Activated T-cell treated with anti-CD3 and anti-CD28 coated beads, Interleukin-2, amount 50 U/mL, for 24 hours (primary cell): ENCODE measurements around the gene FOXC2.

Experiments used
- DNase-seq: peaks from one replicate; pipeline ENCODE4 v3.0.0-alpha.2; 2020
- H3K27ac Mint-ChIP-seq: 2 replicates; pipeline ENCODE4 v1.8.0; 2020; ENCODE audit warnings: mild to moderate bottlenecking, mixed read lengths
- H3K27me3 Mint-ChIP-seq: 2 replicates; pipeline ENCODE4 v1.8.0; 2020; ENCODE audit warnings: mixed read lengths
- H3K36me3 Mint-ChIP-seq: 2 replicates; pipeline ENCODE4 v1.8.0; 2020; ENCODE audit warnings: low read depth, mixed read lengths
- H3K4me1 Mint-ChIP-seq: 2 replicates; pipeline ENCODE4 v1.8.0; 2020; ENCODE audit warnings: low read depth, mixed read lengths
- H3K4me3 Mint-ChIP-seq: 2 replicates; pipeline ENCODE4 v1.8.0; 2020; ENCODE audit warnings: mild to moderate bottlenecking, moderate library complexity, mixed read lengths
- H3K9me3 Mint-ChIP-seq: 2 replicates; pipeline ENCODE4 v1.8.0; 2020; ENCODE audit warnings: mixed read lengths

The FOXC2 gene

GRCh38 chr16:86542756-86543750 lies 23.6 kb upstream of the FOXC2 start:
- H3K4me1 Mint-ChIP-seq = no peaks in the 10 kb centered on the region
- H3K9me3 Mint-ChIP-seq = no peaks in the 10 kb centered on the region
- DNase-seq = no peak
- no peak overlapping the region for H3K4me3 Mint-ChIP-seq
- peaks cover 99% of the 10 kb centered on the region for H3K36me3 Mint-ChIP-seq
- no peak overlapping the region for H3K27ac Mint-ChIP-seq
- H3K27me3 Mint-ChIP-seq = no peaks in the 10 kb centered on the region

DNA sequence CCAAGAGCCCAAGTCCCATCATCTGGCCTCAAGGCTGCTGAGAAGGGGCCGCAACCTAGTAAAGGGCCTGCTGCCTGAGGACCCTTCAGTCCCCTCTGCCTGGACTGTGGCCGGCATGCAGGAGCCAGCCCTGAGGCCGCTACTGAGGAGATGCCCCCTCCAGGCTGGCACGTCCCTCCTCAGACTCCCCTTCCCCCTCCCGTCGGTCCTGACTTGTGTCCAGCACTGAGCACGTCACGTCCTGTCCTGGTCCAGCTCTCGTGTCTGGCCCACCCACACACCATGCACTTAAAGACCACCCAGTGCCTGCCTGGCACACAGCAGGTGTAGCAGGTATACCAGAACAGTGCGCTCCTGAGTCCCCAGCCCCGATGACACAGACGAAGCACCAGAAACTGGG lies 21.1 kb upstream of the FOXC2 start:
- H3K4me1 Mint-ChIP-seq = peaks cover 13% of the 10 kb centered on the region
- no peak overlapping the region for H3K4me3 Mint-ChIP-seq
- no peaks in the 10 kb centered on the region for H3K9me3 Mint-ChIP-seq
- H3K27ac Mint-ChIP-seq = no peak overlapping the region
- no peaks in the 10 kb centered on the region for H3K27me3 Mint-ChIP-seq
- no peak for DNase-seq
- peaks cover 93% of the 10 kb centered on the region for H3K36me3 Mint-ChIP-seq

- peaks cover 91% of the 10 kb centered on the region for H3K36me3 Mint-ChIP-seq
These were observed 20.5 kb upstream of the FOXC2 start for GRCh38 chr16:86545954-86546637.

GRCh38 chr16:86546638-86547013 lies 20.0 kb upstream of the FOXC2 start:
- Mint-ChIP-seq H3K36me3 (peaks cover 91% of the 10 kb centered on the region), H3K4me3 (no peak overlapping the region)

More at GRCh38 chr16:86545954-86546637, 20.5 kb upstream of the FOXC2 start:
- Mint-ChIP-seq H3K27me3 (no peaks in the 10 kb centered on the region), H3K4me1 (peaks cover 17% of the 10 kb centered on the region), H3K9me3 (no peaks in the 10 kb centered on the region), H3K4me3 (no peak overlapping the region), H3K27ac (no peak overlapping the region)
- no peak for DNase-seq

DNA sequence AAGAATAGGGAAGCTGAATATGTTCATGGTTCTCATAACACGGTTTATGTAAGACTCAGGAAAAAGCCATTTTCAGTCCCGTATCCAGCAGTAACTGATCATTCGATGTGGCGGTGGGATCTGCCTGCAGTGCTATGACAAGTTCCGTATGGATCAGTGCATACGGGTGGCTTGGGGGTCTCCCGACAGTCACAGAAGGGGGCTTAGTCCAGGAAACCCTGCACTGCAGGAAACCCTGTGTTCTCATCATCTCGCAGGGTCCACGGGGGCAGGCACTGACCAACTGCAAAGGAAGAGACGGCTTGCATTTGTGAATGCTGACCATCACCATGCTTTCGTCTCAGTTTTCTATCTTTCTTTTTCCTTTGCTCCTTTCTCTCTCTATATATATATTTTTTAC lies 19.3 kb upstream of the FOXC2 start:
- H3K4me1 Mint-ChIP-seq = peaks cover 22% of the 10 kb centered on the region
- no peak overlapping the region for H3K27ac Mint-ChIP-seq

More at GRCh38 chr16:86546638-86547013, 20.0 kb upstream of the FOXC2 start:
- Mint-ChIP-seq H3K4me1 (peaks cover 21% of the 10 kb centered on the region), H3K27ac (no peak overlapping the region), H3K9me3 (no peaks in the 10 kb centered on the region), H3K27me3 (no peaks in the 10 kb centered on the region)
- DNase-seq = no peak

GRCh38 chr16:86549076-86549892 lies 17.3 kb upstream of the FOXC2 start:
- H3K9me3 Mint-ChIP-seq = no peaks in the 10 kb centered on the region
- H3K4me3 Mint-ChIP-seq = no peak overlapping the region
- no peaks in the 10 kb centered on the region for H3K27me3 Mint-ChIP-seq
- peaks cover 90% of the 10 kb centered on the region for H3K36me3 Mint-ChIP-seq
- no peak for DNase-seq
- H3K27ac Mint-ChIP-seq = peak overlapping the region; percentile 37
- H3K4me1 Mint-ChIP-seq = peaks cover 34% of the 10 kb centered on the region

More for the DNA sequence above, 19.3 kb upstream of the FOXC2 start:
- H3K27me3 Mint-ChIP-seq = no peaks in the 10 kb centered on the region
- DNase-seq = no peak
- no peak overlapping the region for H3K4me3 Mint-ChIP-seq
- H3K9me3 Mint-ChIP-seq = no peaks in the 10 kb centered on the region
- H3K36me3 Mint-ChIP-seq = peaks cover 91% of the 10 kb centered on the region

GRCh38 chr16:86549893-86550190 lies 16.8 kb upstream of the FOXC2 start:
- Mint-ChIP-seq H3K27me3 (no peaks in the 10 kb centered on the region), H3K27ac (no peak overlapping the region), H3K4me3 (no peak overlapping the region), H3K36me3 (peaks cover 90% of the 10 kb centered on the region), H3K4me1 (peaks cover 35% of the 10 kb centered on the region), H3K9me3 (no peaks in the 10 kb centered on the region)
- no peak for DNase-seq

- no peak overlapping the region for H3K4me3 Mint-ChIP-seq
- peaks cover 35% of the 10 kb centered on the region for H3K4me1 Mint-ChIP-seq
- H3K9me3 Mint-ChIP-seq = no peaks in the 10 kb centered on the region
- no peak for DNase-seq
- no peak overlapping the region for H3K27ac Mint-ChIP-seq
- H3K36me3 Mint-ChIP-seq = peaks cover 89% of the 10 kb centered on the region
- no peaks in the 10 kb centered on the region for H3K27me3 Mint-ChIP-seq
These were observed 16.3 kb upstream of the FOXC2 start for GRCh38 chr16:86550281-86550680.

- H3K27ac Mint-ChIP-seq = no peak overlapping the region
- DNase-seq = no peak
- peaks cover 62% of the 10 kb centered on the region for H3K36me3 Mint-ChIP-seq
- peak overlapping the region; percentile 94 for H3K4me3 Mint-ChIP-seq
- peaks cover 43% of the 10 kb centered on the region for H3K4me1 Mint-ChIP-seq
- no peaks in the 10 kb centered on the region for H3K9me3 Mint-ChIP-seq
- peaks cover 11% of the 10 kb centered on the region for H3K27me3 Mint-ChIP-seq
These were observed 13.3 kb upstream of the FOXC2 start for GRCh38 chr16:86553356-86553755.

DNA sequence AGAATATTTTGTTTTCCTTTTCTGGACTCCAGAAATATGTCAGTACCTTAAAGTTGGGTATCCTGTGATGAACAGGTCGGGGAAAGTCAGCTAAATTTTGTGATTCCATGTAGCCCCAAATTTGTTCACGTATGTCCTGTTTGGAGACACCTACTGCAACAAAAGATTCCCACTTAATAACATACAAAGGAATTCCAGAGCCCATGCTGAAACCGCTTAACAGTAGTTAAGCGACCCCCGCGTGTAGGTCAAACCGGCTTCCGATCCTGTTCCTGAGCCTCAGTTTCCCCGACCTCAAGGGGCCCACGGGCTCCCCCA lies 12.1 kb upstream of the FOXC2 start:
- DNase-seq = no peak
- H3K4me3 Mint-ChIP-seq = peak overlapping the region; percentile 94
- H3K4me1 Mint-ChIP-seq = peaks cover 34% of the 10 kb centered on the region
- H3K36me3 Mint-ChIP-seq = peaks cover 52% of the 10 kb centered on the region
- H3K27ac Mint-ChIP-seq = peak overlapping the region; percentile 98
- no peaks in the 10 kb centered on the region for H3K9me3 Mint-ChIP-seq
- peaks cover 19% of the 10 kb centered on the region for H3K27me3 Mint-ChIP-seq

GRCh38 chr16:86554917-86555703 lies 11.5 kb upstream of the FOXC2 start, which contains the start of gene MTHFSD:
TSS of gene MTHFSD (minus strand) at chr16:86555235. CDS start at chr16:86555184, 51 bp downstream.
- no peaks in the 10 kb centered on the region for H3K9me3 Mint-ChIP-seq
- H3K27ac Mint-ChIP-seq = peak within 1 kb of the TSS; percentile 98
- DNase-seq = peak; percentile 99
- peaks cover 50% of the 10 kb centered on the region for H3K36me3 Mint-ChIP-seq
- H3K27me3 Mint-ChIP-seq = peaks cover 20% of the 10 kb centered on the region
- peak within 1 kb of the TSS; percentile 94 for H3K4me3 Mint-ChIP-seq
- H3K4me1 Mint-ChIP-seq = peaks cover 34% of the 10 kb centered on the region

DNA sequence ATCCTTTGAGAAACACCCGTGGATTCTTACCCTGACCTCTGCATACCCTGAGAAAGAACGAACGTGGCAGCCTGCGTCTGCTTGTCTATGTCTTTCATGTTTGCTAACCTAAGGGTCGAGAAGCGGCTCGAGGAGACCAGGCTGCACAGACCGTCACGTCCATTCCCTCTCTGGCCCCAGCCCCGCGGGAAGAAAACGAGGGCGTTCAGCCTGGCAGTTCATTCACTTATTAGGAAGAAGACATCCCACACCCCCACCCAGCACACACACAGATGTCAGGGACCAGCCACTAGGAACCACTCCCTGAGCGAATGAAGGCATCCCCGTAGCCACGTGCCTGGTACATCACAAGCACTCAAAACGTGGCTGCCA lies 10.9 kb upstream of the FOXC2 start:
- H3K27ac Mint-ChIP-seq = peak overlapping the region; percentile 98
- DNase-seq = no peak
- peaks cover 24% of the 10 kb centered on the region for H3K27me3 Mint-ChIP-seq
- H3K4me3 Mint-ChIP-seq = peak overlapping the region; percentile 94
- peaks cover 28% of the 10 kb centered on the region for H3K4me1 Mint-ChIP-seq
- peaks cover 44% of the 10 kb centered on the region for H3K36me3 Mint-ChIP-seq
- no peaks in the 10 kb centered on the region for H3K9me3 Mint-ChIP-seq

DNA sequence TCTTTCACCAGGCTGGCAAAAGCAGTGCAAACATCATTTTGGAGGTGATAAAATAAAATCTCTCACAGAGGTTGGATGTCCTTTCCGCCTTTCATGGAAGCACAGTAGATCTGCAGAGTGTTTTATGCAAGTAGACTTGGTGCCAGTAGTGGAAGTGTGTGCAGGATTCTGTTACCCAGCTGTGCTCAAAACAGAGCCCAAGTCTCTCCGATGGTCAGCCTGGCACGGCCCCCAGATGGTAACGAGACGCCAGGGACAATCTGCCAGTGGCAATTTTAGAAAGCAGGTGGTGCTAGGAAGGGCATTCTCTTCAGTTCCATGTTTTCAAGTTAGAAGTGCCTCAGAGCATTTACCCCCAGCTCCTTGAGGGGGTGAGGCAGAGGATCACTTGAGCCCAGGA lies 10.1 kb upstream of the FOXC2 start:
- no peak for DNase-seq
- peaks cover 29% of the 10 kb centered on the region for H3K27me3 Mint-ChIP-seq
- no peaks in the 10 kb centered on the region for H3K9me3 Mint-ChIP-seq
- H3K4me3 Mint-ChIP-seq = peak overlapping the region; percentile 94
- peaks cover 37% of the 10 kb centered on the region for H3K36me3 Mint-ChIP-seq
- H3K4me1 Mint-ChIP-seq = peaks cover 22% of the 10 kb centered on the region
- H3K27ac Mint-ChIP-seq = no peak overlapping the region

DNA sequence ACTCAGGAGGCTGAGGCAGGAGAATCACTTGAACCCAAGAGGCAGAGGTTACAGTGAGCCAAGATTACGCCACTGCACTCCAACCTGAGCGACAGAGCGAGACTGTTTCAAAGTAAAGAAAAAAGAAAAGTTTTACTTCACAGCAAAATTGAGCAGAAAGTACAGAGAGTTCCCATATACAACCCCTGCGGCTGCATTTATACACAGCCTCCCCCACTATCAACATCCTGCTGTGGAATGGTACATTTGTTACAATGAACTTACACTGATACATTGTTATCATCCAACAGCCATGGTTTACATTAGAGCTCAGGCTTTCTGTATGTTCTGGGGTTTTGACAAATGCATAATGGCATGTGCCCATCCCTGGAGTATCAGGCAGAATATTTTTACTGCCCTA lies 9.0 kb upstream of the FOXC2 start:
- DNase-seq = no peak
- peaks cover 39% of the 10 kb centered on the region for H3K27me3 Mint-ChIP-seq
- no peaks in the 10 kb centered on the region for H3K9me3 Mint-ChIP-seq
- no peak overlapping the region for H3K27ac Mint-ChIP-seq
- H3K4me1 Mint-ChIP-seq = peaks cover 19% of the 10 kb centered on the region
- peaks cover 27% of the 10 kb centered on the region for H3K36me3 Mint-ChIP-seq
- H3K4me3 Mint-ChIP-seq = no peak overlapping the region
